Skeletal muscle cell (primary cell): ENCODE results near the gene STX11.

ENCODE experiments used
- DNase-seq: peaks from one replicate; pipeline ENCODE4 v3.0.0-alpha.2; 2010; ENCODE audit warnings: low read depth
- H3K4me3 ChIP-seq: 2 replicates; pipeline ENCODE4 v1.5.1; 2011; ENCODE audit warnings: low read depth, mild to moderate bottlenecking, control low read depth, low read length, moderate library complexity

Gene STX11

GRCh38 chr6:144139817-144140216 is 10.5 kb upstream of the STX11 start:
- H3K4me3 ChIP-seq: no peak overlapping the region
- DNase-seq: no peak

- H3K4me3 ChIP-seq: no peak overlapping the region
- DNase-seq: no peak
Measured at GRCh38 chr6:144140867-144141266, 9.4 kb upstream of the STX11 start.

- DNase-seq: no peak
- no peak overlapping the region for H3K4me3 ChIP-seq
Measured at GRCh38 chr6:144141470-144141869, 8.8 kb upstream of the STX11 start.

GRCh38 chr6:144143106-144143505 is 7.2 kb upstream of the STX11 start:
- no peak overlapping the region for H3K4me3 ChIP-seq
- no peak for DNase-seq

GRCh38 chr6:144143878-144144277 is 6.4 kb upstream of the STX11 start:
- DNase-seq: no peak

GRCh38 chr6:144144996-144145395 is 5.3 kb upstream of the STX11 start:
- DNase-seq: no peak
- H3K4me3 ChIP-seq: no peak overlapping the region

More at GRCh38 chr6:144143878-144144277, 6.4 kb upstream of the STX11 start:
- H3K4me3 ChIP-seq: no peak overlapping the region

- DNase-seq: no peak
- no peak overlapping the region for H3K4me3 ChIP-seq
Measured at GRCh38 chr6:144145541-144145940, 4.8 kb upstream of the STX11 start.

- DNase-seq: no peak
Measured at GRCh38 chr6:144148886-144149285, 1.4 kb upstream of the STX11 start.

GRCh38 chr6:144149558-144149893 is 791 bp upstream of the STX11 start:
- DNase-seq: no peak
- peak overlapping the region; percentile 67 for H3K4me3 ChIP-seq

More at GRCh38 chr6:144148886-144149285, 1.4 kb upstream of the STX11 start:
- H3K4me3 ChIP-seq: no peak overlapping the region

- H3K4me3 ChIP-seq: peak overlapping the region; percentile 67
- no peak for DNase-seq
Measured at GRCh38 chr6:144150710-144151657, 667 bp downstream of the STX11 start.

- DNase-seq: no peak
- no peak overlapping the region for H3K4me3 ChIP-seq
Measured at GRCh38 chr6:144152334-144152900, 2.1 kb downstream of the STX11 start.

- no peak for DNase-seq
- no peak overlapping the region for H3K4me3 ChIP-seq
Measured at GRCh38 chr6:144153260-144153659, 2.9 kb downstream of the STX11 start.

- no peak overlapping the region for H3K4me3 ChIP-seq
- no peak for DNase-seq
Measured at GRCh38 chr6:144153971-144154370, 3.7 kb downstream of the STX11 start.

- DNase-seq: no peak
- no peak overlapping the region for H3K4me3 ChIP-seq
Measured at GRCh38 chr6:144155529-144155928, 5.2 kb downstream of the STX11 start.

- no peak overlapping the region for H3K4me3 ChIP-seq
- DNase-seq: no peak
Measured at GRCh38 chr6:144156338-144156737, 6.0 kb downstream of the STX11 start.

- DNase-seq: no peak
- H3K4me3 ChIP-seq: no peak overlapping the region
Measured at GRCh38 chr6:144156991-144157390, 6.7 kb downstream of the STX11 start.

GRCh38 chr6:144158133-144158532 is 7.8 kb downstream of the STX11 start:
- DNase-seq: peak; percentile 67
- no peak overlapping the region for H3K4me3 ChIP-seq

GRCh38 chr6:144159223-144159622 is 8.9 kb downstream of the STX11 start:
- no peak overlapping the region for H3K4me3 ChIP-seq
- no peak for DNase-seq

- DNase-seq: no peak
Measured at GRCh38 chr6:144159742-144160141, 9.4 kb downstream of the STX11 start.

GRCh38 chr6:144160431-144161005 is 10.2 kb downstream of the STX11 start:
- DNase-seq: no peak
- no peak overlapping the region for H3K4me3 ChIP-seq

More at GRCh38 chr6:144159742-144160141, 9.4 kb downstream of the STX11 start:
- H3K4me3 ChIP-seq: no peak overlapping the region

GRCh38 chr6:144161975-144162374 is 11.7 kb downstream of the STX11 start:
- H3K4me3 ChIP-seq: no peak overlapping the region
- no peak for DNase-seq
